ENCODE data around the gene PPP1R8.
"Not testable (repeated sequence)": the region's sequence is repeated elsewhere in the genome, so short reads cannot be mapped to it uniquely, and the experiment has no call there.

The PPP1R8 gene
- 35.1 reads per million, percentile 60 among the genes with 10 or more reads in this experiment for total RNA-seq

DNA sequence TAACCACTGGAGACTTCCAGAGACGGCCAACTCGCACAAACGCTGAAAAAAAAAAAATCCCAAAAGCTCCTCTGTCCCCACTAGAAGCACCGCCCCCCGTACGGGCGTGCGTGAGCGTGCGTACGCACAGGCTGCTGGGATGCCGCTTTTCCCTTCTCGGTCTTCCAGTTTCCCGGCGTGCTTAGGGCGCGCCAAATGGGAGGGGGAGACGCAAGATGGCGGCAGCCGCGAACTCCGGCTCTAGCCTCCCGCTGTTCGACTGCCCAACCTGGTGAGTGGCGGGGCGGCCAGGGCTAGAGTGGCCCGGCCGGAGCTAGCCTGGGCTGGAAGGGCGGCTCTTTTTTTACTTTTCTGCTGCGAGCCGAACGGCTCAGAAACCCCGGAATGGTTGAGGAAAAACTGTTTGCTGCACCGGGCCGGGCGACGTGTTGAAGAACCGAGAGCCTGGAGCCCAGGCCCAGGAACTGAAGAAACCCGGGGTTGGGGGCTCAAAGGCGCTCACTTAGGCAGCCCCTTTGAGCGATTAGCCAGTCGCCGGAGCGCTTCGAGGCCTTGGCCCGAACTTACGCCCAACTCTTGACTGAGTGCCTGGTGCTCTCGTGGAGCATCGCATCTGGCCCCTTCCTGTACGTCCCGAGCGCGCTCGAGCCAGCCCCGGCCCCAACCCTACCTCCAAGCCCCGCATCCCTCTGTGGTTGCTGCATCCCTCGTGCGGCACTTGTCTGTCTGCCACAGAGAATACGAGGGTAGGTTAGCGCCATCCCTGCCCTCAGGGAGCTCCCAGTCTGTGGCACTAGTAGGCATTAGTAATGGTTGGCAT is at the start of gene PPP1R8:
PPP1R8 (plus strand) TSS at position 162 of the 820 bp plus-strand sequence; CDS start at position 216, 54 bp downstream.
- DNase-seq, result peak; percentile 80

DNA sequence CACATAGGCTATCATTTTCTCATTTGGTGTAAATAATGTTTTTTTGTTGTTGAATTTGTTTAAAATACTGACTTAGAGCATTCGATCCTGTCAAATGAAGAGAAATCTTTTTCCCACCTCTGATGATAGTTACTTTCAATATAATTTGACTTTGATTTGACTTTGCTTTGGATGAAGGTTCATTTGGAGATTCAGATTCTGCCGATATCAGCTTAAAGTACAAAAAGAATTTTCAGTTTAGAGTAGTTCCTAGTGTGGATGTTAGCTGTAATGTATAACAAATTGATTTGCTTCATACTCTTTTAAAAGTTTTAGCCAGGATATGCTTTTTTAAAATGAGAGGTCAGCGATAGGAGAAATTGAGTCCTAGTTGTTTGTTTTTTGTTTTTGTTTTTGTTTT is 47.6 kb upstream of the PPP1R8 start:
- DNase-seq, result no peak

DNA sequence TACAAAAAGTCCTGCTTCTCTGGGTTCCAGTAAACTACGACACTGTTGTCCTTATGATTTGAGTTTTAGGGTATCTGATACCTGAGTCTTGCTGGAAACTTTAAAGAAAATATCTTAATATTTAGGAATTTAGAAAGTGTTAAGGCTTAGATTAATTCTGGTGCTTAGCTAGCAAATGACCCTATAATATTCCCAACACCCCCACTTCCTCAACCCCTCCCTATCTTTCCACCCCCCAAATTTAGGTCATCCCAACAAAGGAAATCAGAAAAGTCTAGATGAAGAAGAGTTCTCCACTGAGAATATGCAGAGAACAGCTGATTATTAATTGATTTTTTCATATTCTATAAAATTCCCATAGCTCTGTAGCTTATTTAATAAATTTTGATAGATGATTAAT is 45.9 kb upstream of the PPP1R8 start:
- no peak for DNase-seq

DNA sequence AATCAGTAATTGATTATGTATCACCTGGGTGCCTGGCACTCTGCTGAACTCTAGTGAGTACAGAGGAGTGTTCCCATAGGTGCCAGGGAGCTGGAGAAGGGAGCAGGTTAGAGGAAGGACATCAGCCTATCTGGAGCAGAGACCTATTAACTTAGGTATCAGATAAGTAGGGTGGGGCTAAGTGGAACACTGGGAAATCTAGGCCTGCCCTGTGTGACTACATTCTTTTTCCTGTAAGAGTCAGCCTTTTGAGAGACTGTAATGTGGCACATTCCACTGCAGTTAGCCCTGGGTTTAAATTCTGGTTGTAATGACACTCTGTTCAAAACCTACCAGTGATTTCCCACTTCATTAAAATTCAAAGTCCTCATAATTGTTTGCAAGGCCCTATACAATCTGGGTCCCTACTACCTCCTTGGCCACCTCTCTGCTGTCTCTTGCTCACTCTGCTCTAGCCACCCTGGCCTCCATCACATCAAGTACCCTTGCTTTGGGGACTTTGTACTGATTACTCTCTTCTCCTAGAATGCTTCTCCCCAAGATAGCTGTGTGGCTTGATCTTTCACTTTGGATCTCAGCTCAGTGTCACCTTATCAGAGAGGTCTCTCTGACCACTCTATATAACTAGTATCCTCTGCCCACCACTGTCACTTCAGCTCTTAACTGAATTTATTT is 44.7 kb upstream of the PPP1R8 start:
- DNase-seq, result no peak

DNA sequence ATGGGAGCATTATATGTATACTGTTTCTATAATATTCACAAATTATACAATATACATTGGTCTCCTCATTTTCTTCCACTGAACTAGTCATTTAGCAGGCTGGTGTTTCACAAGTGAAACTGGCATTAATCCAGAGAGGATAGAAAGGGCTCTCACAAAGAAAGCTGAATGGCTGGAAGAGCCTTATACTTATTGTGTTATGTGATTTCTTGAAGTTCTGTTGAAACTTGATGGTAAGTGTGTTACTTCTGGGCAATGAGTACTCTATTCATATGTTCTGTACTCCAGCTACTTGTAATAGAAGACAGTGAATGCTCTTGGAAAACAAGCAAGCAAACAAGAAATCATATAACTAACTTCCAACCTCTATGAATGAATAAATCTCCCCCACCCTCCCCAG is 42.7 kb upstream of the PPP1R8 start:
- DNase-seq, result no peak

DNA sequence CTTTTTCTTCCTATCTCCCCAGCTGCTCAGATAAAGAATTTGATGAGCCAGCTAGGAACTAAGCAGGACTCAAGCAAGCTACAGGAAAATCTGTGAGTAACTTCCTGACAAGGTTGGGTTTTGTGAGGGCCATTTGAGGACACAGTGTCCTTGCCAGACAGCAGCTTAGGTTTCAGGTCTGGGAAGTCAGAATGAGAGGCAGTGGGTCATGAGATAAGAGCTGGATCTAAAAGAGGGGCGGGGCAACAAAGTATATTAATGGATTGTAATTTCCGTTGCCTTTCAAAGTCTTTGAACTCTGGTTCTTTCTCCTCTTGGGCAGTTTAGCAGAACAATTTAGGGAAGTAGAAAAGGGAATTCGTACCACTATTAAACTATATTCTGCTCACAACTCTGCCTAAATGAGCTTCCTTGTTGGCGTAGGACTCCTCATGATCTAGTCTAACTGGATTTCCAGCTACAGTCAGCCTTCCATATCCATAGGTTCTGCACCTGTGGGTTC is 41.0 kb upstream of the PPP1R8 start:
- no peak for DNase-seq

DNA sequence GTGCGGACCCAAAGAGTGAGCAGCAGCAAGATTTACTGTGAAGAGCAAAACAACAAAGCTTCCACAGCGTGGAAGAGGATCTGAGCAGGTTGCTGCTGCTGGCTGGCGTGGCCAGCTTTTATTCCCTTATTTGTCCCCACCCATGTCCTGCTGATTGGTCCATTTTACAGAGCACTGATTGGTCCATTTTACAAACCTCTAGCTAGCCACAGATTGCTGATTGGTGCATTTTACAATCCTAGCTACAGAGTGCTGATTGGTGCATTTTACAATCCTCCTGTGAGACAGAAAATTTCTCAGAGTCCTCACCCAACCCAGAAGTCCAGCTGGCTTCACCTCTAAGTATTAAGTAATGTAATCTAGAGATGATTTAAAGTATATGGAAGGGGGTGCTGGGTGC is 40.3 kb upstream of the PPP1R8 start:
- DNase-seq, result not testable (repeated sequence)

DNA sequence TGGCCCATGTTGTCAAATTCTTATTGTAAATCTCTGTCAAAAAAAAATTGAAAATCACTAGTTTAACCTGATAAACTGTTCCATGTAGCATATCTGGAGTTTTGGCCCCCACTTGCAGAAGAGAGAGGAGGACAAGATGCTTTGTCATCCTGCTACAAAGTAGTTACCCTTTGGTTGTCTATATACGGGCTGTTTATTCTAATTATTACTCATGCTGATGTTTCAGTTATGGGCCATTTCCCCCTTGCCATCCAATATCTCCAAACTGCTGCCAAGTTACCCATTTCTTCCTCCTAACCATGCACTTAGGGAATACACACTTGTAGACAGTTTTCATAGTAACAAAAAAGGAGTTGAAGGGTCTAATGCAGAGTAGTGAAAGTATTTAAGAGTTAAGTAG is 35.0 kb upstream of the PPP1R8 start:
- no peak for DNase-seq

DNA sequence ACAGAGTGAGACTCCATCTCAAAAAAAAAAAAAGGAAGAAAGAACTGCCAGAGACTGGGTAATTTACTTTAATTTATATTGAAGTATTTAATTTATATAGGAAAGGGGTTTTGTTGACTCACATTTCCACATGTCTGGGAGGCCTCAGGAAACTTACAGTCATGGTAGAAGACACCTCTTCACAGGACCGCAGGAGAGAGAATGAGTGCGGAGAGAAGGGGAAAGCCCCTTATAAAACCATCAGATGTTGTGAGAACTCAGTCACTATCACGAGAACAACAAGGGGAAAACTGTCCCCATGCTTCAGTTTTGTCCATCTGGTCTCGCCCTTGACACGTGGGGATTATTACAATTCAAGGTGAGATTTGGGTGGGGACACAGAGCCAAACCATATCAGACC is 25.8 kb upstream of the PPP1R8 start:
- no peak for DNase-seq

DNA sequence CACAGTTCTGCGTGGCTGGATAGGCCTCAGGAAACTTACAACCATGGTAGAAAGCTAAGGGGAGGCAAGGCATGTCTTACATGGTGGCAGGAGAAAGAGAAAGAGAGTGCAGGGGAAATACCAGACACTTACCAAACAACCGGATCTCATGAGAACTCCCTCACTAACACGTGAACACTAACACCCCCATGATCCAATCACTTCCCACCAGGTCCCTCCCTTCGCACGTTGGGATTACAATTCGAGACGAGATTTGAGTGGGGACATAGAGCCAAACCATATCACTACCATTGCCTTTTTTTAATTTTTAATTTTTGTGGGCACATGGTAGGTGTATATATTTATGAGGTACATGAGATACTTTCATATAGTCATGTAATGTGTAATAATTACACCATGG is 23.8 kb upstream of the PPP1R8 start:
- no peak for DNase-seq

DNA sequence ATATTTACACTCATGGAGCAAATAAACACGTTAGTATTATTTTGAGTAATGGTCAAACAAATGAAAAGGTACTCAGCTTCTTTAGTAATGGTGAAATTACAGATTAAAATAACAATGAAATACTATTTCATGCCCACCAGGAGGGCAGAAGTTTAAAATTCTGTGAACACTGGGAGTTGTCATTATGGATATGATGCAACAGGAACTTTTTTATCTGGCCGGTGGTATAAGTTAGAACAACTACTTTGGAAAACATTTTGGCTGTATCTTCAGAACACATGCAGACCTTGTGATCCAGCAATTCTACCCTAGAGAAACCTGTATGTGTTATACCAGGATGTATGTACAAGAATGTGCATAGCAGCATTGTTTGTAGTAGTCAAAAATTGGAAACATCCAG is 23.2 kb upstream of the PPP1R8 start:
- DNase-seq, result no peak

DNA sequence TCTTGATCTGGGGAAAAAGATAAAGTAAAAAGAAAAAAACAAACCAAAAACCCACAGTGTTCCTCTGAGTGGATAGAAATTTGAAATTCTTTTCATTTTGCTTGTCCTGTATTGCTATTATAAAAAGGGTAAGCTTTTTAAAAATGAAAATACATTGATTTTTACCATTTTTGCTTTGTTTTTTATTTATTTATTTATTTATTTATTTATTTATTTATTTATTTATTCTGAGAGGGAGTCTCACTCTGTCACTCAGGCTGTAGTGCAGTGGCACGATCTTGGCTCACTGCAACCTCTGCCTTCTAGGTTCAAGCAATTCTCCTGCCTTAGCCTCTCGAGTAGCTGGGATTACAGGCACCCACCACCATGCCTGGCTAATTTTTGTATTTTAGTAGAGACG is 22.5 kb upstream of the PPP1R8 start:
- DNase-seq, result not testable (repeated sequence)

DNA sequence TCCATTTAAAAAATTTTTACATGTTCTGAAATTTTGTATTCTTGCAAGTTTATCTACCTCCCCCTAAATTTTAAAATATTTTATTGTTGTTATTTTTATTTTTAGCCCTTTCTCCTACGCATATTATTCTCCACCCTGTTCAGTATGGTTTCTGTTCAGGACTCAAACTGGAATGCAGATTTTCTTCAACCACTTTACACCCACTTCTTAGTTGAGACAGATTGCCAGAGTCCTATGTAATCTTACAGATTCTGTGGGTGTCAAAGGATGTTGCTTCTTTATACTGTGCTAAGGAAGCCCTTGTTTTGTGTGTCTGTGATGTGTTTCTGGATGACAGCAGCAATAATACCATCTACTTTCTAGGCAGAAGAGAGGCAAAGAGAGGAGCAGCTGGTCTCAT is 20.7 kb upstream of the PPP1R8 start:
- DNase-seq, result no peak

DNA sequence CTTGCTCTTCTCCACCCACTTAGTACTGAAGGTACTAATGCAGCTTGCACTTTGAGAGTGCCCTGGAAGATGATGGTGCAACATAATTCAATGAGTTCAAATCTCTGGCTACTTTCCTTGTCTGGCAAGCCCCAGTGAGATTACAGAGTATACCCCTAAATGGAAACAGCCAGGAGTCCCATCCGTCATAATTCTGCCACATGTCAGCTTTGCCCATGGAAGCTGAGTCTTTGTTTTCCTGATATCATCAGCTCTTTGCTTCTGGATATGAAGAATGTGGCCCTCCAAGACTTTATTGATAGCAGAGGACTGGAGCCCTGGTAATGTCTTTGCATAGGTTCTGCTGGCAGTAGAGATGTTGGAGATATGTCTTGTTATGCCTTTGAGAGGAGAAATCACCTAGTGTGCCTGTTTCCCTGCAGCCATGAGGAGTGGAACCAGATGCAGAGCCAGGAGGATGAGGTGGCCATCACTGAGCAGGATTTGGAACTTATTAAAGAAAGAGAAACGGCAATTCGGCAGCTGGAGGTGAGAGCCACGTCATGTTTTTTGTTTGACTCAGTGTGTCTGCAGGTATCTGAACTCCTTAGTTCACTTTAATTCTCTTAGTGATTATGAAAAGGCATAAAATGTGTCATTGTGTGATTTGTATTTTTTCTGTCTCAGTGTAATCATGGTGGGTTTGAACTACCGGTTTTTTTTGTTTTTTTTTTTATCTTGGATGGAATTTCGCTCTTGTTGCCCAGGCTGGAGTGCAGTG is 18.7 kb upstream of the PPP1R8 start:
- DNase-seq, result no peak

DNA sequence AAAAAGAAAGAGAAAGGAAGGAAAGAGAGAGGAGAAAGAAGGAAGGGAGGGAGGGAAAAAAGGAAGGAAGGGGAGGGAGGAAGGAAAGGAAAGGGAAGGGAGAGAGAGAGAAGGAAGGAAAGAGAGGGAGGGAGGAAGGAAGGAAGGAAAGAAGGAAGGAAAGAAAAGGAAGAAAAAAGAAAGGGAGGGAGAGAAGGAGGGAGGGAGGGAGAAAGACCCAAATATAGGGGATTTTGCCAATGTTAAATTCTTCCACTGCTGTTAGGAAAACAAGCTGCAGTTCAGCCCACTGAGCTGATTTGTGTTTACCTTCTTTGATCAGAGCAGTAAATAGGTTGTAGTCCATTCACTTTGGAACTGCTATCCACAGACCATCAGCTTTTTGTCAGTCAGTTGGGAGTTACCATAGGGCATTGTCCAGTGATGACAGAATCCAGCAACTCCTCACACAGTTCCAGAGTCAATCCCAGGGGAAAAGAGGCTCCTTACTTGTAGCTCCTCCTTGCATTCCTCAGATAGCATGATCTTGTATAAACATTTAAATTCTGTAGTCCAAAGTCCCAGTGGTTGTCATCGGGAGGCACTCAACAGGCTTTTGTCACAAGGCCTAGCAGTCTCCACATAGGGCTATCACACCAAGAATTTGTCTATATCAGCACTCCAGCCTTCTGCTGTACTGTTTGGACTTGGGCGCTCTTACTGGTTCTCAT is 13.5 kb upstream of the PPP1R8 start:
- no peak for DNase-seq

DNA sequence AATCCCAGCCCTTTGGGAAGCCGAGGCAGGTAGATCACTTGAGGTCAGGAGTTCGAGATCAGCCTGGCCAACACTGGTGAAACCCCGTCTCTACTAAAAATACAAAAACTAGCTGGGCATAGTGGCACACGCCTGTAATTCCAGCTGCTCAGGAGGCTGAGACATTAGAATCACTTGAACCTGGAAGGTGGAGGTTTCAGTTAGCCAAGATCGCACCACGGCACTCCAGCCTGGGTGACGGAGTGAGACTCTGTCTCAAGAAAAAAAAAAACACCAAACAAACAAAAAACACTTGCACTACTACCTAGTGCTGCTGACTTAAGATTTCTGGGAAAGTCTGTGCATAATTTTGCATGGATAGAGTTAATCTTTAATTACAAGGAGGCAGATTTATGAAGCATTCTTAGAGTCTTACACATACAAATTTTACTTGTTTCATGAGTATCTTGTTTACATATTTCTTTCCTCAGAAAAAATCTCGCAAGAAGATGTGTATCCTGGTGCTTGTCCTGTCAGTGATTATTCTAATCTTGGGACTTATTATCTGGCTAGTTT is 8.7 kb upstream of the PPP1R8 start:
- DNase-seq, result no peak

DNA sequence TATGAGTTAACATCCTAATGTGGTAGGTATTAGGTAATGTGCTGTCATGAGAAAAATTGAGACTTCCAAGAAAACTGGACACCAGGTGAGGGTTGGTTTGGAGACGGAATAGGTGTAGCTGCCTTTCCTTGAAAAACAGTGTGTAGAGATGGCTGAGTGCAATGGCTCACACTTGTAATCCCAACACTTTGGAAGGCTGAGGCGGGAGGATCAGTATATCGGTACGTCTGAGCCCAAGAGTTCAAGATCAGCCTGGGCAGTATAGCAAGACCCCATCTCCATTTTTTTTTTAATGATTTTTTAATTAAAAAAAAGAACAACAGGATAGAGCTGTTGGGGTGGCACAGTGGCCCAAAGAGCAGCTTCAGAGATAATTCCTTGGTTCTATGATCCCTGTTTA is 6.8 kb upstream of the PPP1R8 start:
- DNase-seq, result no peak

DNA sequence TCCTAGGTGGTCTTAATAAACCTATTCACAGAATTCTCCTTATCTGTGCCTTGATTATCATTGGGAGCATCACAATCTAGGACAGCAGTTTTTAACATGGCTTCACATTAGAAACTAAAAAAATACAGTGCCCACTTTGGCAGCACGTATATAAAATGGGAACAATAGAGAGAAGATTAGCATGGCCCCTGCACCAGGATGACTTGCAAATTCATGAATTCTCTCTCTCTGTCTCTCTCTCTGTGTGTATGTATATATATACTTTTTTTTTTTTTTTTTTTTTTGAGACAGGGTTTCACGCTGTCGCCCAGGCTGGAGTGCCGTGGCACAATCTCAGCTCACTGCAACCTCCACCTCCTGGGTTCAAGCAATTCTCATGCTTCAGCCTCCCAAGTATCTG is 6.2 kb upstream of the PPP1R8 start:
- DNase-seq, result no peak

DNA sequence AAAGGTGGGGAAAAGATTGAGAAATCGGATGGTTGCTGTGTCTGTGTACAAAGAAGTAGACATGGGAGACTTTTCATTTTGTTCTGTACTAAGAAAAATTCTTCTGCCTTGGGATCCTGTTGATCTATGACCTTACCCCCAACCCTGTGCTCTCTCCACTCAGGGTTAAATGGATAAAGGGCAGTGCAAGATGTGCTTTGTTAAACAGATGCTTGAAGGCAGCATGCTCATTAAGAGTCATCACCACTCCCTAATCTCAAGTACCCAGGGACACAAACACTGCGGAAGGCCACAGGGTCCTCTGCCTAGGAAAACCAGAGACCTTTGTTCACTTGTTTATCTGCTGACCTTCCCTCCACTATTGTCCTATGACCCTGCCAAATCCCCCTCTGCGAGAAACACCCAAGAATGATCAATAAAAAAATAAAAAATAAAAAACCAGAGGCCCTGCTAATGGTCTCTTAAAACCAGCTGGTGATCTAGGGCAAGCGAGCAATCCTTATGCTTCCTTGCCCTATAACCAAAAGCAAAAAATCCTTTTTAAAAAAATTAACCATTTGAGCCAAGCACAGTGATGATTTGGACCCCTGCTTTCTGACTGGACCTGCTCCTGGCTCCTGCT is 1.1 kb upstream of the PPP1R8 start:
- not testable (repeated sequence) for DNase-seq

DNA sequence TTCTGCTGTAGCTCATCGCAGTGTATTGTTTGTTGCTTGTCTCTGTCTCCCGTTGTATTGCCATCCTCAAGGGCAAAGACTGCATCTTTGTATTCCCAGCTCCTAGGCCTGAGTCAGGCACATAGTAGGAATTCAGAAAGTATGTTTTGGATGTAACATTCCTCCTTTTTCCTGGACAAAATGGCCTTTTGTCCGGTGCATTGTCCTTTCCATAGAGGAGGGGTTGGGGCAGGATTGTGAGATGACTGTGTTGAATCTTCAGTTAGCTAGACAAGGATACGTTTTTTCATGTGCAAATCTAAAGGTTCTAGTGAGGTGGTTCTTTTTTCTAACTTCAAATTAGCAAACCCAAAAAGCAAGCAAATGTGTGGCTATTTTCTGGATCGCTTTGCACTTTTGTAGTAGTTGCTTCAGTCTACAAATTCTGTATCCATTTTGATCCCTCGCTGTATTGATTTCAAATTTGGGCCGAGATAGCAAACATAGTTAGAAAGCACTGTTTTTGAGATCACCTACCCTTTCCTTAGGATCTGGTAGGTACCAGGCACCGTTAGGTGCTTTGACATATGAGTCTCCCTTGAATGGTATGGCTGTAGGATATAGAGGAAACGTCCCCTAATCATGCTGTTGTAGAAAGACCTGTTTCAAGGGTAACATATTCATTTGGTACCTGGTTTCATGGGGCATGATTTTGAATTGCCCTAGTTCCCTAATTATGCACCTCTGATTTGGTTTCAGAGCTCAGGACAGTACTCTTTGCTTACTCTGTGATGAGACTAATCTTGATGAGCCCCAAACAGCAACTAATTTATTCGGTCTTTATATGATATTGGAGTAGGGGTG is 1.2 kb downstream of the PPP1R8 start:
- no peak for DNase-seq

DNA sequence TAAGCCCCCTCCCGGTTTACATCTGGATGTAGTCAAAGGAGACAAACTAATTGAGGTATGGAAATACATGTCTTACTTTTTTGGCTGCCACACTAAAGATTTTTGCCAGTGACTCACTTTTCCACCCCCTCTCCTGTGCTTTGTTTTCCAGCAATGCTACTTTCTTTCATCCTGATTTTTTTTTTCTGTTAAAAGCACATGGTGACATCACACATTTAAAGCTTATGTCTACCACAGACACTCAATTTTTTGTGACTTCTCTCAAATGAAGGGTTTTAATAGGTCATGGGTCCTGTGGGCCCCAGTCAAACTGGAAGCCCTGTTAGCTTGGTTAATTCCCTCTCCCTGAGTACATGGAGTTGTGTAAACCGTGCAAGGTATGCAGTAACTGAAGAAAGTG is 2.2 kb downstream of the PPP1R8 start:
- DNase-seq, result no peak
